K562 treated with DMSO at 1 percent for 12 hours (cell line): Measurements from ENCODE around the gene SDHC. TPM values are rescaled to one million over a fixed set of nuclear protein-coding genes. Genes with fewer than 3 reads are reported as not detected.

ENCODE experiments used
- total RNA-seq: library from RNA; unstranded; fragments of 300-600 nt; gene quantifications from 2 replicates; pipeline ENCODE4 v1.2.3, GENCODE V29; 2022; ENCODE audit not compliant: insufficient read depth

SDHC gene, protein sequence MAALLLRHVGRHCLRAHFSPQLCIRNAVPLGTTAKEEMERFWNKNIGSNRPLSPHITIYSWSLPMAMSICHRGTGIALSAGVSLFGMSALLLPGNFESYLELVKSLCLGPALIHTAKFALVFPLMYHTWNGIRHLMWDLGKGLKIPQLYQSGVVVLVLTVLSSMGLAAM
- 109 and 198 TPM in 2 replicates for total RNA-seq

DNA sequence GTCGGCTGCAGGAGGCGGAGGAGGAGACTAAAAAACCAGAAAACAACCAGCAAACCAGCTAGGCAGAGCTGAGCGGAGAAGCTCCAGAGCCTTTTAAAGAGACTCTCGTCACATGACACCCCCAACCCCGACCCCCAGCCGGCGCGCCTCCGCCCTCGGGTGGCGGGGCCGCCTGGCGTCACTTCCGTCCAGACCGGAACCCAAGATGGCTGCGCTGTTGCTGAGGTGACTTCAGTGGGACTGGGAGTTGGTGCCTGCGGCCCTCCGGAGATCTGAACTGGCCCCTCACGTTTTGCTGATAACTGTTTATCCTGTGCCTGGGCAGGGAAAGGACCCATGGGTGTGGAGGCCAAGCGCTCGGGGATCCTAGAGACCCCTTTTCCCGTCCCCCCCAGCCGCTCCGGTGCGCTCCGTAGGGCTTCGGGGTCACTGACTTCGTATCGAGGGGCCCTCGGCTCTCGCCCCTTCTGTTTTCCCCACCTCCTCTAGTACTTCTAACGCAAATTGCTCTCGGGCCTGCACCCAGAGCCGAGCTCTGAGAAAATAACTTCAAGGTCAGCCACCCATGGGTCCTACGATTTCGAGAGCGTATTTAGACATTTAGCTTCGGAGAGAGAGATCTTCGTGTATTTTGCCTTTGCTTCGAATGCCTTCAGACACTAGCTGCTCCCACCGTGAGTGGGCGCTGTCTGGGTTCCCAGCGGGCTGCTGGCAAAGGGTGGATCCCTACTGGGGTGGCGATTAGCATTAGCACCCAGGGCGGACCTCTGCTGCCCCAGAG lies at the start of gene SDHC:
TSS of gene SDHC (plus strand) at position 181 of the 781 bp plus-strand sequence. CDS start at position 206, 25 bp downstream.

DNA sequence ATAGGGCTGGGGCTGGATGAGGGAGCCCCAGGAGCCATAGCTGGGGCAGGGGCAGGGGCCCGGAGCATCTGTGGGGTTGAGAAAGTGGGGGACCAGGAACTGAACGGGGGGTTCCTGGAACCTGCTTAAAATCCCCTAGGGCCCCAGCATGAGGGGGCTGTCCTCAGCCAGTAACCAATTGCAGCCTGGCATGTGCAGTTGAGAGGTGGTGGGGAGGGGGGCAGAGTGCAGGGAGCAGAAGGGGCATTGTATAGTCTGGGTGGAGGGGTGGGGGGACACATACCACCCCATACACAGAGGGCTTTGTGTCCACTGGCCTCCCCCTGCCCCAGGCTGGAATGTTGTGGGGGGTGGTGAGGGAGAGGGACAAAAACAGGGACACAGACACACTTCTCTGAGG lies 4.3 kb upstream of the SDHC start, which contains the start of gene MPZ:
TSS of gene MPZ (minus strand) at position 101 of the 400 bp plus-strand sequence. CDS start at position 38, 63 bp downstream.

DNA sequence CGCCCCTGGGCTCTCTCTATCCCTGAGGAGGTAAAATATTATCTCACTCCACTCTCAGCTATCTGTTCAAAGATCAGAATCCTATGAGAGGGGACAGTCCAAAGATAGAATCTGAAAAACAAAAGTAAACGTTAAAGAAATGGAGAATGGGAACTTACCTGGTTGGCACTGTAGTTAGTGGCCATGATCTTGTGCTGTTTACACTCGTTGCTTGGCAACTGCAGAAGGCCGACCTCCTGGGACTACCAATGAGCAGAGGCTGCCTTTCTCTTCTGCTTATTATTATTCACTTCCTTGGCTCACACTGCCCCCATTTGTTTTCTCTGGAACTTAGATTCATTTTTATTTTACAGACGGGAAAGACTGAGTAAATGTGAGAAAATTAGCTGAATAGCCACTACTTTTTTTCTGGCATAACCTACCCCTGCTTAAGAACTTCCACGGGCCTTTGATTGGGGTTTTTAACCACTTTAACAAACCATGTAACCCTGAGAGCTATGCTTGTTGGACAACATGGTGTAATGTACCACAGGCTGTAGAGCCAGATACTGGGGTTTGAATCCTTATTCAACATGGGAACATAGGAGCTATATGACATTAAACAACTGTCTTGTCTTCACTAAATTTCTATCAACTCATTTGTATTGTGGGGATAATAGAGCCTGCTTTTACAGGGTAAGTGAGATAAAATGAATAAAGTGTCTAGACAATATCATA lies 53.7 kb downstream of the SDHC start, which contains the start of gene CFAP126:
TSS of gene CFAP126 (minus strand) at position 193 of the 717 bp plus-strand sequence. CDS start at position 185, 8 bp downstream.

Other genes with a start within 250 kb of the SDHC start
- gene ARHGAP30, start 244.5 kb upstream of the SDHC start, total RNA-seq = not detected in 2 replicates
- gene NECTIN4, start 224.8 kb upstream of the SDHC start, total RNA-seq = not detected in 2 replicates
- gene KLHDC9, start 216.0 kb upstream of the SDHC start, total RNA-seq = not detected in 2 replicates
- 159 and 181 TPM in 2 replicates for gene PFDN2, start 196.3 kb upstream of the SDHC start, total RNA-seq
- gene NIT1, start 196.3 kb upstream of the SDHC start, total RNA-seq = 33.4 and 47.9 TPM in 2 replicates
- 21.0 and 35.0 TPM in 2 replicates for gene DEDD, start 181.7 kb upstream of the SDHC start, total RNA-seq
- gene UFC1, start 160.4 kb upstream of the SDHC start, total RNA-seq = 87.4 and 100 TPM in 2 replicates
- 19.1 and 27.5 TPM in 2 replicates for gene USP21, start 154.9 kb upstream of the SDHC start, total RNA-seq
- gene PPOX, start 148.0 kb upstream of the SDHC start, total RNA-seq = 29.1 and 35.6 TPM in 2 replicates
- 64.7 and 86.5 TPM in 2 replicates for gene B4GALT3, start 136.9 kb upstream of the SDHC start, total RNA-seq
- 1.3 and 1.7 TPM in 2 replicates for gene ADAMTS4, start 115.3 kb upstream of the SDHC start, total RNA-seq
- 91.5 and 101 TPM in 2 replicates for gene NDUFS2, start 112.0 kb upstream of the SDHC start, total RNA-seq
- 3.5 TPM in 1 of 2 replicates, not detected in the other for gene FCER1G, start 99.1 kb upstream of the SDHC start, total RNA-seq
- gene APOA2, start 90.8 kb upstream of the SDHC start, total RNA-seq = not detected in 2 replicates
- 15.8 and 16.9 TPM in 2 replicates for gene TOMM40L, start 88.3 kb upstream of the SDHC start, total RNA-seq
- gene NR1I3, start 76.2 kb upstream of the SDHC start, total RNA-seq = not detected in 2 replicates
- gene PCP4L1, start 55.6 kb upstream of the SDHC start, total RNA-seq = not detected in 2 replicates
- 3.6 and 6.8 TPM in 2 replicates for gene MPZ, start 4.4 kb upstream of the SDHC start, total RNA-seq
- gene CFAP126, start 53.5 kb downstream of the SDHC start, total RNA-seq = not detected in 2 replicates
- gene FCGR2A, start 191.1 kb downstream of the SDHC start, total RNA-seq = 45.8 and 91.4 TPM in 2 replicates
- 8.4 and 11.5 TPM in 2 replicates for gene HSPA6, start 210.2 kb downstream of the SDHC start, total RNA-seq
- not detected in 2 replicates for gene FCGR3A, start 235.4 kb downstream of the SDHC start, total RNA-seq